ENCODE data around the gene SSUH2.

DNA sequence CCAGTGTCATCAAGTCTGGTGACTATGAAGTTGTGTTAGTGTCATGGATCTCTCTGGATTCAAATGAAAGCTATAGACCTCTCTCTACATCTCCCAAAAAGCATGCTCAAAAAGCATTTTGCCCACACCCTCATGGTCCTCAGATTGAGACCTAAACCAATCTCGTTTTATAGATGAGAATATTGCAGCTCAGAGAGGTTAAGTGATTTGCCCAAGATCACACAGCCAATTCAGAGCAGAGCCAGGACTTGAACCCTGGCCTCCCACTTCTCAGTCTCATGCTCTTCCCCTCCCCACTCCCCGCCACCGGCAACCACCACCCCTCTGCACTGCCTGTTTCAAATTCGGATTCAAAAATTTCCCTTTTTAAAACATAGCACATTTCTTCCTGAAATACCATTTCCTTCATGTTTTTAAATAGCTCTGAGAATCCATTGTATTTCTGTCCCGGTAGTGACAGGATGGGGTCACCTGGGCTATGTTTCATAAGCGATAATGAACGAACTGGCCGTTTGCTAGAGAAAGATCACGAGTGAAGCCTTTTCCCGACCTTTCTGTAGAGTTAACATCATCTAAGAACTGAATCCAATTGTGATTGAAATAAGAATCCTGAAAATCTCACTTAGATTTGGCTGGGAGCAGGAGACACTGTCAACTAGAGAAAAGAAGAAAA is 769 bp downstream of the SSUH2 start:
- TF ChIP-seq, protein P1, sequence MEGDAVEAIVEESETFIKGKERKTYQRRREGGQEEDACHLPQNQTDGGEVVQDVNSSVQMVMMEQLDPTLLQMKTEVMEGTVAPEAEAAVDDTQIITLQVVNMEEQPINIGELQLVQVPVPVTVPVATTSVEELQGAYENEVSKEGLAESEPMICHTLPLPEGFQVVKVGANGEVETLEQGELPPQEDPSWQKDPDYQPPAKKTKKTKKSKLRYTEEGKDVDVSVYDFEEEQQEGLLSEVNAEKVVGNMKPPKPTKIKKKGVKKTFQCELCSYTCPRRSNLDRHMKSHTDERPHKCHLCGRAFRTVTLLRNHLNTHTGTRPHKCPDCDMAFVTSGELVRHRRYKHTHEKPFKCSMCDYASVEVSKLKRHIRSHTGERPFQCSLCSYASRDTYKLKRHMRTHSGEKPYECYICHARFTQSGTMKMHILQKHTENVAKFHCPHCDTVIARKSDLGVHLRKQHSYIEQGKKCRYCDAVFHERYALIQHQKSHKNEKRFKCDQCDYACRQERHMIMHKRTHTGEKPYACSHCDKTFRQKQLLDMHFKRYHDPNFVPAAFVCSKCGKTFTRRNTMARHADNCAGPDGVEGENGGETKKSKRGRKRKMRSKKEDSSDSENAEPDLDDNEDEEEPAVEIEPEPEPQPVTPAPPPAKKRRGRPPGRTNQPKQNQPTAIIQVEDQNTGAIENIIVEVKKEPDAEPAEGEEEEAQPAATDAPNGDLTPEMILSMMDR (IDR thresholded peaks at IDR 0.05): no peak
- TF ChIP-seq POLR2A (IDR thresholded peaks at IDR 0.05): no peak

Data from adrenal gland (tissue), 5 donors.